ENCODE data around the gene FBLN2.
"Not testable (repeated sequence)": the region's sequence is repeated elsewhere in the genome, so short reads cannot be mapped to it uniquely, and the experiment has no call there.

Gene FBLN2

GRCh38 chr3:13550423-13550690 is 1.4 kb downstream of the FBLN2 start:
- no peak for DNase-seq

- no peak for DNase-seq
Measured at GRCh38 chr3:13550791-13551360, 2.0 kb downstream of the FBLN2 start.

- no peak for DNase-seq
Measured at GRCh38 chr3:13552857-13553652, 4.1 kb downstream of the FBLN2 start.

- no peak for DNase-seq
Measured at GRCh38 chr3:13553686-13554085, 4.8 kb downstream of the FBLN2 start.

GRCh38 chr3:13555753-13556152 is 6.8 kb downstream of the FBLN2 start:
- DNase-seq = no peak

GRCh38 chr3:13556207-13556606 is 7.3 kb downstream of the FBLN2 start:
- DNase-seq = no peak

- no peak for DNase-seq
Measured at GRCh38 chr3:13556917-13557316, 8.0 kb downstream of the FBLN2 start.

- no peak for DNase-seq
Measured at GRCh38 chr3:13557417-13557816, 8.5 kb downstream of the FBLN2 start.

- DNase-seq = no peak
Measured at GRCh38 chr3:13557926-13558325, 9.0 kb downstream of the FBLN2 start.

- no peak for DNase-seq
Measured at GRCh38 chr3:13558651-13559050, 9.7 kb downstream of the FBLN2 start.

- DNase-seq = no peak
Measured at GRCh38 chr3:13559764-13560525, 11.0 kb downstream of the FBLN2 start.

- DNase-seq = no peak
Measured at GRCh38 chr3:13561376-13561775, 12.5 kb downstream of the FBLN2 start.

GRCh38 chr3:13561967-13562366 is 13.0 kb downstream of the FBLN2 start:
- DNase-seq = no peak

GRCh38 chr3:13562421-13562820 is 13.5 kb downstream of the FBLN2 start:
- not testable (repeated sequence) for DNase-seq

GRCh38 chr3:13563321-13563720 is 14.4 kb downstream of the FBLN2 start:
- DNase-seq = no peak

GRCh38 chr3:13563911-13564310 is 15.0 kb downstream of the FBLN2 start:
- no peak for DNase-seq

GRCh38 chr3:13564751-13565560 is 16.0 kb downstream of the FBLN2 start:
- no peak for DNase-seq

GRCh38 chr3:13565581-13566452 is 16.9 kb downstream of the FBLN2 start:
- no peak for DNase-seq

GRCh38 chr3:13566453-13566748 is 17.5 kb downstream of the FBLN2 start:
- no peak for DNase-seq

GRCh38 chr3:13566769-13567310 is 17.9 kb downstream of the FBLN2 start:
- no peak for DNase-seq

- DNase-seq = no peak
Measured at GRCh38 chr3:13567684-13568514, 19.0 kb downstream of the FBLN2 start.

Data from fibroblast of skin of abdomen (primary cell).